Heart left ventricle (tissue), 16 donors: ENCODE data around the gene CHMP2A. TPM values are rescaled to one million over a fixed set of nuclear protein-coding genes. Genes with fewer than 3 reads are reported as not detected.
"Not testable (repeated sequence)": the region's sequence is repeated elsewhere in the genome, so short reads cannot be mapped to it uniquely, and the experiment has no call there.

Source experiments
- ATAC-seq, 4 donors: fragments of 200-7000 bp; cut with Tn5 transposase; one replicate each; pipeline ENCODE4 v1.9.1; 2020 to 2022; ENCODE audit warnings: moderate library complexity in 4 of 4, mild to moderate bottlenecking in 3 of 4, moderate number of reproducible peaks in 1 of 4
- DNase-seq, 5 donors: peaks; one replicate each; pipeline ENCODE4 v3.0.0-alpha.2; 2020
- H3K27ac ChIP-seq, 12 donors: fragments of 200-600 bp; sonication (generic) in 4 of 12; one replicate each; pipeline versions ENCODE4 v1.5.0 to v1.8.0; 2016 to 2022; ENCODE audit warnings: mild to moderate bottlenecking in 2 of 12
- H3K27me3 ChIP-seq, 9 donors: fragments of 200-600 bp; sonication (generic) in 2 of 9; one replicate each; pipeline versions ENCODE4 v1.5.1 to v1.8.0; 2016 to 2022; ENCODE audit warnings: mild to moderate bottlenecking in 3 of 9
- H3K36me3 ChIP-seq, 9 donors: fragments of 200-600 bp; sonication (generic) in 2 of 9; one replicate each; pipeline versions ENCODE4 v1.5.0 to v1.8.0; 2018 to 2022; ENCODE audit warnings: mild to moderate bottlenecking in 2 of 9
- H3K4me1 ChIP-seq, 12 donors: fragments of 200-600 bp; sonication (generic) in 4 of 12; one replicate each; pipeline versions ENCODE4 v1.5.0 to v1.8.0; 2016 to 2022; ENCODE audit warnings: mild to moderate bottlenecking in 3 of 12
- H3K4me3 ChIP-seq, 12 donors: fragments of 200-600 bp; sonication (generic) in 4 of 12; one replicate each; pipeline versions ENCODE4 v1.5.0 to v1.8.0; 2017 to 2022; ENCODE audit warnings: mild to moderate bottlenecking in 9 of 12, moderate library complexity in 4 of 12
- H3K9me3 ChIP-seq, 12 donors: fragments of 200-600 bp; sonication (generic) in 4 of 12; one replicate each; pipeline versions ENCODE4 v1.5.0 to v1.8.0; 2016 to 2022; ENCODE audit warnings: mild to moderate bottlenecking in 1 of 12
- WGBS, 4 donors: extraction: QIAGEN DNeasy Blood & Tissue Kit in 2 of 4; methylation state at CpG; one replicate each; pipeline versions ENCODE4 v1.1.5 to v1.1.7; 2013 to 2018; 5-methylcytosine and 5-hydroxymethylcytosine counted together
- intact Hi-C, 10 donors: fragments of 100-400 bp; cut with DNase I; formaldehyde crosslinking; loops; one replicate each; pipeline versions ENCODE4 v1.11.1 to v1.14.2; 2022
- microRNA-seq, 4 donors: library from miRNA; unstranded; fragments of <30 nt; microRNA quantifications; one replicate each; pipeline versions ENCODE4 to v1.2.0, GENCODE V29; 2017 to 2020
- polyA plus RNA-seq, 2 donors: library from polyadenylated mRNA; stranded (reverse); fragments of 200-250 nt; gene quantifications; one replicate each; pipeline ENCODE4 v1.2.3, GENCODE V29; 2013
- total RNA-seq, 9 donors: library from RNA; depleted of rRNA in 2 of 9; stranded (reverse); fragments of >200 nt in 2 of 9; fragmentation: NEBNext Ultra II Directional in 3 of 9; extraction: Animal tissue kit (Norgen Biotek cat#: 25700) in 3 of 9; gene quantifications; one replicate each; pipeline versions ENCODE4 v1.1.0 to v1.2.4, GENCODE V29; 2016 to 2023
- TF ChIP-seq, protein P1 (sequence below), 12 donors: fragments of 200-600 bp; sonication (generic) in 4 of 12; IDR thresholded peaks; one replicate each; pipeline versions ENCODE4 v1.5.0 to v1.8.0; 2018 to 2022; ENCODE audit warnings: antibody characterized with exemption in 12 of 12, mild to moderate bottlenecking in 5 of 12
- donor health status: ischemic (EF 13 %, LVEDD 7.1; RV severe dilation, severe dysfunction).
- donor health status: healthy with polysubstance abuse.
- donor health status: DM: no; HTN: yes; CAD: no.
- donor health status: DM: no; HTN: no; CAD: no.
- donor health status: ischemic (EF 25% LVEDD 6.9; RV normal size, moderate dysfunction).
- donor health status: ischemic (EF 25% LVEDD 5.7; RV mildly dilated, moderate dysfunction).
- donor health status: healthy.
- donor health status: DM: yes; HTN: yes; CAD: no.
- donor health status: ischemic (EF 35%, LVEDD 5.7; RV mildly dilated, moderate dysfunction).
- donor health status: nonischemic (EF 11% LVEDD 7.7; RV severe dilation, severe dysfunction).
- donor health status: DM: yes; HTN: yes; CAD: no.
- donor health status: PGD.
- donor health status: ischemic (EF 29% LVEDD 5.4; RV normal size, mild dysfunction).
- donor health status: nonischemic (EF 23%, LVEDD 6.1; RV moderate dilation, normal function).

CHMP2A gene
- total and polyA plus RNA-seq, 11 donors: 113 to 266 (median 138) TPM

GRCh38 chr19:58509731-58510083 lies 45.2 kb downstream of the CHMP2A start:
- H3K27ac ChIP-seq: no peak overlapping the region
- no peaks in the 10 kb centered on the region for H3K9me3 ChIP-seq
- H3K27me3 ChIP-seq: no peaks in the 10 kb centered on the region
- H3K4me3 ChIP-seq: no peak overlapping the region
- DNase-seq (no peak), ATAC-seq (no peak)
- H3K36me3 ChIP-seq: peaks cover 0 to 8% (median 0%) of the 10 kb centered on the region in 9 donors
- TF ChIP-seq, protein P1, sequence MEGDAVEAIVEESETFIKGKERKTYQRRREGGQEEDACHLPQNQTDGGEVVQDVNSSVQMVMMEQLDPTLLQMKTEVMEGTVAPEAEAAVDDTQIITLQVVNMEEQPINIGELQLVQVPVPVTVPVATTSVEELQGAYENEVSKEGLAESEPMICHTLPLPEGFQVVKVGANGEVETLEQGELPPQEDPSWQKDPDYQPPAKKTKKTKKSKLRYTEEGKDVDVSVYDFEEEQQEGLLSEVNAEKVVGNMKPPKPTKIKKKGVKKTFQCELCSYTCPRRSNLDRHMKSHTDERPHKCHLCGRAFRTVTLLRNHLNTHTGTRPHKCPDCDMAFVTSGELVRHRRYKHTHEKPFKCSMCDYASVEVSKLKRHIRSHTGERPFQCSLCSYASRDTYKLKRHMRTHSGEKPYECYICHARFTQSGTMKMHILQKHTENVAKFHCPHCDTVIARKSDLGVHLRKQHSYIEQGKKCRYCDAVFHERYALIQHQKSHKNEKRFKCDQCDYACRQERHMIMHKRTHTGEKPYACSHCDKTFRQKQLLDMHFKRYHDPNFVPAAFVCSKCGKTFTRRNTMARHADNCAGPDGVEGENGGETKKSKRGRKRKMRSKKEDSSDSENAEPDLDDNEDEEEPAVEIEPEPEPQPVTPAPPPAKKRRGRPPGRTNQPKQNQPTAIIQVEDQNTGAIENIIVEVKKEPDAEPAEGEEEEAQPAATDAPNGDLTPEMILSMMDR (IDR thresholded peaks at IDR 0.05): no peak
- 82 to 93% (median 87%) methylated on average over 11 of the region's 11 CpGs for WGBS, 4 donors
- peaks cover 0 to 14% (median 7%) of the 10 kb centered on the region in 12 donors for H3K4me1 ChIP-seq
- intact Hi-C loops: loop anchor here in 1 of 10 donors (5.0 kb wide), 1 partner anchor 292 kb away; no protein-coding TSS in a partner anchor

DNA sequence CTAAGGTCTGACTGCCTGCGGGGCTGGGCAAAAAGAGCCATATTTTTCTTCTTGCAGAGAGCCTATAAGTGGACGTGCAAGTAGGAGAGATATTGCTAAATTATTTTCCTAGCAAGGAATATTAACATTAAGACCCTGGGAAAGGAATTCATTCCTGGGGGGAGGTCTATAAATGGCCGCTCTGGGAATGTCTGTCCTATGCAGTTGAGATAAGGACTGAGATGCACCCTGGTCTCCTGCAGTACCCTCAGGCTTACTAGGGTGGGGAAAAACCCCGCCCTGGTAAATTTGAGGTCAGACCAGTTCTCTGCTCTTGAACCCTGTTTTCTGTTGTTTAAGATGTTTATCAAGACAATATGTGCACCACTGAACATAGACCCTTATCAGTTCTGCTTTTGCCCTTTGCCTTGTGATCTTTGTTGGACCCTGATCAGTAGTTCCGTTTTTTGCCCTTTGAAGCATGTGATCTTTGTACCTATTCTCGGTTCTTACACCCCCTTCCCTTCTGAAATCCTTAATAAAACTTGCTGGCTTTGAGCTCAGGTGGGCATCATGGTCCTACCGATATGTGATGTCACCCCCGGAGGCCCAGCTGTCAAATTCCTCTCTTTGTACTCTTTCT lies 47.2 kb downstream of the CHMP2A start:
- H3K27ac ChIP-seq, H3K9me3 ChIP-seq, H3K27me3 ChIP-seq, H3K36me3 ChIP-seq, DNase-seq, intact Hi-C loops, H3K4me3 ChIP-seq, ATAC-seq, H3K4me1 ChIP-seq: not testable (repeated sequence)
- WGBS, 4 donors: 71 to 79% (median 76%) methylated on average over 7 to 8 of the region's 8 CpGs

Small RNA genes within 50 kb of the gene (microRNA-seq; reads per million reads assigned to microRNA genes)
- 0 to 0.58 (median 0) reads per million in 4 donors for gene MIR6807

Other genes with a start within 250 kb of the CHMP2A start
- gene ERVK3-1, start 249.7 kb downstream of the CHMP2A start, total RNA-seq: 10 to 100 TPM; 12.8 to 39.2 (median 20.3) TPM
- 10 to 100 TPM; 24.6 to 61.1 TPM for gene ERVK3-1, start 249.7 kb downstream of the CHMP2A start, polyA plus RNA-seq
- 1 to 10 TPM; 1.1 to 3.1 (median 2.0) TPM for gene ZSCAN22, start 228.1 kb downstream of the CHMP2A start, total RNA-seq
- 1 to 10 TPM in 1 of 2 donors, under 1 TPM in 1; 0.65 to 1.5 TPM for gene ZSCAN22, start 228.1 kb downstream of the CHMP2A start, polyA plus RNA-seq
- 1 to 10 TPM in 7 of 9 donors, under 1 TPM in 2; 0.23 to 6.6 (median 3.0) TPM for gene A1BG, start 201.6 kb downstream of the CHMP2A start, total RNA-seq
- gene A1BG, start 201.6 kb downstream of the CHMP2A start, polyA plus RNA-seq: 1 to 10 TPM; 4.4 to 4.6 TPM
- gene ZNF497, start 192.4 kb downstream of the CHMP2A start, total RNA-seq: 1 to 10 TPM in 1 of 9 donors, under 1 TPM in 8; 0.18 to 1.1 (median 0.46) TPM
- gene ZNF497, start 192.4 kb downstream of the CHMP2A start, polyA plus RNA-seq: under 1 TPM; 0.08 to 0.28 TPM
- gene ZNF837, start 174.1 kb downstream of the CHMP2A start, total RNA-seq: under 1 TPM in 7 of 9 donors, not detected in 2; 0.17 to 0.75 (median 0.63) TPM
- gene ZNF837, start 174.1 kb downstream of the CHMP2A start, polyA plus RNA-seq: under 1 TPM; 0.24 to 0.57 TPM
- 100 to 1,000 TPM; 346 to 753 (median 485) TPM for gene RPS5, start 167.8 kb downstream of the CHMP2A start, total RNA-seq
- 1,000 to 10,000 TPM in 1 of 2 donors, 100 to 1,000 TPM in 1; 417 to 1,718 TPM for gene RPS5, start 167.8 kb downstream of the CHMP2A start, polyA plus RNA-seq
- gene RNF225, start 159.4 kb downstream of the CHMP2A start, total RNA-seq: not detected
- not detected for gene RNF225, start 159.4 kb downstream of the CHMP2A start, polyA plus RNA-seq
- 10 to 100 TPM; 12.7 to 21.6 (median 16.9) TPM for gene ZNF584, start 146.5 kb downstream of the CHMP2A start, total RNA-seq
- gene ZNF584, start 146.5 kb downstream of the CHMP2A start, polyA plus RNA-seq: 10 to 100 TPM in 1 of 2 donors, 1 to 10 TPM in 1; 6.1 to 31.4 TPM
- 1 to 10 TPM; 3.1 to 6.7 (median 5.2) TPM for gene ZNF132, start 115.0 kb downstream of the CHMP2A start, total RNA-seq
- 1 to 10 TPM; 1.7 to 1.8 TPM for gene ZNF132, start 115.0 kb downstream of the CHMP2A start, polyA plus RNA-seq
- 1 to 10 TPM; 2.3 to 5.1 (median 4.5) TPM for gene ZNF324B, start 103.5 kb downstream of the CHMP2A start, total RNA-seq
- 1 to 10 TPM; 1.4 to 3.1 TPM for gene ZNF324B, start 103.5 kb downstream of the CHMP2A start, polyA plus RNA-seq
- 10 to 100 TPM in 1 of 9 donors, 1 to 10 TPM in 8; 4.0 to 10.1 (median 5.3) TPM for gene ZNF324, start 88.0 kb downstream of the CHMP2A start, total RNA-seq
- 1 to 10 TPM; 2.5 to 5.6 TPM for gene ZNF324, start 88.0 kb downstream of the CHMP2A start, polyA plus RNA-seq
- 1 to 10 TPM; 4.3 to 9.3 (median 6.0) TPM for gene ZNF446, start 78.8 kb downstream of the CHMP2A start, total RNA-seq
- gene ZNF446, start 78.8 kb downstream of the CHMP2A start, polyA plus RNA-seq: 1 to 10 TPM; 6.7 to 7.0 TPM
- 1 to 10 TPM; 1.8 to 5.0 (median 3.6) TPM for gene SLC27A5, start 43.1 kb downstream of the CHMP2A start, total RNA-seq
- 1 to 10 TPM; 5.9 to 9.1 TPM for gene SLC27A5, start 43.1 kb downstream of the CHMP2A start, polyA plus RNA-seq
- 10 to 100 TPM in 8 of 9 donors, 1 to 10 TPM in 1; 9.0 to 13.4 (median 10.5) TPM for gene ZBTB45, start 35.3 kb downstream of the CHMP2A start, total RNA-seq
- 1 to 10 TPM; 6.9 to 9.2 TPM for gene ZBTB45, start 35.3 kb downstream of the CHMP2A start, polyA plus RNA-seq
- 100 to 1,000 TPM; 122 to 265 (median 163) TPM for gene TRIM28, start 11.0 kb downstream of the CHMP2A start, total RNA-seq
- gene TRIM28, start 11.0 kb downstream of the CHMP2A start, polyA plus RNA-seq: 100 to 1,000 TPM in 1 of 2 donors, 10 to 100 TPM in 1; 88.0 to 160 TPM
- 100 to 1,000 TPM in 6 of 9 donors, 10 to 100 TPM in 3; 35.3 to 139 (median 115) TPM for gene UBE2M, start 3.5 kb upstream of the CHMP2A start, total RNA-seq
- 100 to 1,000 TPM in 1 of 2 donors, 10 to 100 TPM in 1; 64.7 to 114 TPM for gene UBE2M, start 3.5 kb upstream of the CHMP2A start, polyA plus RNA-seq
- 10 to 100 TPM in 2 of 9 donors, 1 to 10 TPM in 7; 7.5 to 12.0 (median 9.1) TPM for gene MZF1, start 18.2 kb upstream of the CHMP2A start, total RNA-seq
- gene MZF1, start 18.2 kb upstream of the CHMP2A start, polyA plus RNA-seq: 10 to 100 TPM in 1 of 2 donors, 1 to 10 TPM in 1; 6.2 to 12.5 TPM